Activated T-helper 1 cell treated with anti-CD3 and anti-CD28 coated beads, Interleukin-12 subunit alpha, Interleukin-12 subunit beta, Interleukin-2, Interleukin-4 antibody, amounts not matched to agents 30 ng/mL and 10 ng/mL and 1 ng/mL, durations not matched to agents 14 hours and 24 hours and 36 hours (primary cell): ENCODE results near the gene GLRA1. TPM values are rescaled to one million over a fixed set of nuclear protein-coding genes. Genes with fewer than 3 reads are reported as not detected.
"Not testable (repeated sequence)": the region's sequence is repeated elsewhere in the genome, so short reads cannot be mapped to it uniquely, and the experiment has no call there.

ENCODE experiments used
- DNase-seq: peaks from one replicate; pipeline ENCODE4 v3.0.0; 2021; ENCODE audit warnings: low spot score
- H3K27ac Mint-ChIP-seq: one replicate; pipeline ENCODE4 v1.8.0; 2021; ENCODE audit warnings: mild to moderate bottlenecking, mixed read lengths
- H3K27me3 Mint-ChIP-seq: one replicate; pipeline ENCODE4 v1.8.0; 2022; ENCODE audit warnings: mild to moderate bottlenecking, moderate library complexity, mixed read lengths; ENCODE audit not compliant: insufficient read depth
- H3K36me3 Mint-ChIP-seq: one replicate; pipeline ENCODE4 v1.8.0; 2021; ENCODE audit warnings: low read depth, mixed read lengths
- H3K4me1 Mint-ChIP-seq: one replicate; pipeline ENCODE4 v1.8.0; 2021; ENCODE audit warnings: low read depth, mixed read lengths
- H3K4me3 Mint-ChIP-seq: one replicate; pipeline ENCODE4 v1.8.0; 2021; ENCODE audit warnings: mild to moderate bottlenecking, moderate library complexity, mixed read lengths
- H3K9me3 Mint-ChIP-seq: one replicate; pipeline ENCODE4 v1.8.0; 2021; ENCODE audit warnings: mixed read lengths
- intact Hi-C: fragments of 100-400 bp; cut with micrococcal nuclease; formaldehyde crosslinking; loops from one replicate; pipeline ENCODE4 v1.15.1; 2024
- total RNA-seq: library from RNA; stranded (reverse); gene quantifications from 2 replicates; pipeline ENCODE4 v1.2.3, GENCODE V29; 2022

Gene GLRA1
- total RNA-seq, 1 donor from 2014 or later: not detected

GRCh38 chr5:151868451-151868850, 56.2 kb downstream of the GLRA1 start:
- H3K36me3 Mint-ChIP-seq: no peaks in the 10 kb centered on the region
- no peak overlapping the region for H3K27ac Mint-ChIP-seq
- intact Hi-C loops: no loop called here
- H3K4me3 Mint-ChIP-seq: no peak overlapping the region
- no peaks in the 10 kb centered on the region for H3K9me3 Mint-ChIP-seq
- DNase-seq: no peak
- no peaks in the 10 kb centered on the region for H3K27me3 Mint-ChIP-seq
- H3K4me1 Mint-ChIP-seq: no peaks in the 10 kb centered on the region

- Mint-ChIP-seq H3K9me3 (no peaks in the 10 kb centered on the region), H3K27me3 (no peaks in the 10 kb centered on the region), H3K36me3 (no peaks in the 10 kb centered on the region), H3K27ac (no peak overlapping the region), H3K4me1 (no peaks in the 10 kb centered on the region), H3K4me3 (no peak overlapping the region)
- intact Hi-C loops: no loop called here
- no peak for DNase-seq
Measured at GRCh38 chr5:151864061-151864748, 60.4 kb downstream of the GLRA1 start.

DNA sequence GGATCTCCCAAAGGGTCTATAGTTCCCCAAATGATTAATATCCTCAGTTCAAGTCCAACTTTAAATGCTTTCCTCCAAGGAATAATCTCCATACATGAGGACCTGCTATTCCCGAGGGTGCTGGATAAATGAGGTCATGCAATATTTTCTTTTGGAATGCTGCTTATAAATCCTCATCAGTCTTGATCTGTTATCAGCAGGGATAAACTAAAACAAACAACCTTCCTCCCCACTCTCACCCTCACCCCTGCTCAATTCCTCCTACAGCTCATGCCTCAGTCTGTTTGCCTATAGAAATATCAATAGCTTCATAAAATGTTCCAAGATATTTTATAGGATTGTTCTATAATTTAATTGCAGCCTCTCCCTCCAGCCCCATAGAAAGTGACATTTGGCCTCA, 61.1 kb downstream of the GLRA1 start:
- Mint-ChIP-seq H3K27ac (no peak overlapping the region), H3K27me3 (no peaks in the 10 kb centered on the region), H3K36me3 (no peaks in the 10 kb centered on the region), H3K9me3 (no peaks in the 10 kb centered on the region), H3K4me3 (no peak overlapping the region), H3K4me1 (no peaks in the 10 kb centered on the region)
- intact Hi-C loops: no loop called here
- DNase-seq: no peak

DNA sequence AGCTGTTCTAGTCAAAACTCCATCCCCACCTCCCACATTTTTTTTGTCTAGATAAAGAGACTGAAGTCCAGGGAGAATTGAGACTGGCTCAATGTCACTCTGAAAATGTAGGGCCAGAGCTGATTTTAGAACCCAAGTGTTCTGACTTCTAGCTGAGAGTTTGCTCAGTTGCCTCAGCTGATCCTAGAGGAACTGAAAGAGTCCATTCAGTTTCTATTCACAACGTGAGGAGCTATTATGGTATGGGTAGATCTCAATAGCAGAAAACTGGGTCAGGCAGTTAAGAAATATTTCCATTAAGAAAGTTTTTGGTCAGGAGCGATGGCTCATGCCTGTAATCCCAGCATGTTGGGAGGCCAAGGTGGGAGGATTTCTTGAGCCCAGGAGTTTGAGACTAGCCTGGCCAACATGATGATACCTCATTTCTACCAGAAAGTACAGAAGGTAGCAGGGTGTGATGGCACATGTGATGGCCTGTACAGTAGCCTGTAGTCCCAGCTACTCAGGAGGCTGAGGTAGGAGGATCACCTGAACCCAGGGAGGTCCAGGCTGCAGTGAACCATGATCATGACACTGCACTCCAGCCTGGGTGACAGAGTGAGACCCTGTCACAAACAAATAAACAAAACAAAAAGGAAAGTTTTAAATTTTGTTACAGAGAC, 61.7 kb downstream of the GLRA1 start:
- Mint-ChIP-seq H3K4me3 (no peak overlapping the region), H3K9me3 (no peaks in the 10 kb centered on the region), H3K36me3 (no peaks in the 10 kb centered on the region), H3K27me3 (no peaks in the 10 kb centered on the region), H3K27ac (no peak overlapping the region), H3K4me1 (no peaks in the 10 kb centered on the region)
- DNase-seq: no peak
- intact Hi-C loops: no loop called here

GRCh38 chr5:151860867-151861266, 63.8 kb downstream of the GLRA1 start:
- DNase-seq, H3K36me3 Mint-ChIP-seq, intact Hi-C loops, H3K27me3 Mint-ChIP-seq, H3K27ac Mint-ChIP-seq, H3K4me1 Mint-ChIP-seq, H3K9me3 Mint-ChIP-seq, H3K4me3 Mint-ChIP-seq: not testable (repeated sequence)

- Mint-ChIP-seq H3K36me3 (no peaks in the 10 kb centered on the region), H3K9me3 (no peaks in the 10 kb centered on the region), H3K27ac (no peak overlapping the region), H3K4me3 (no peak overlapping the region), H3K4me1 (no peaks in the 10 kb centered on the region), H3K27me3 (no peaks in the 10 kb centered on the region)
- no peak for DNase-seq
- intact Hi-C loops: no loop called here
Measured at GRCh38 chr5:151856861-151857260, 67.8 kb downstream of the GLRA1 start.

DNA sequence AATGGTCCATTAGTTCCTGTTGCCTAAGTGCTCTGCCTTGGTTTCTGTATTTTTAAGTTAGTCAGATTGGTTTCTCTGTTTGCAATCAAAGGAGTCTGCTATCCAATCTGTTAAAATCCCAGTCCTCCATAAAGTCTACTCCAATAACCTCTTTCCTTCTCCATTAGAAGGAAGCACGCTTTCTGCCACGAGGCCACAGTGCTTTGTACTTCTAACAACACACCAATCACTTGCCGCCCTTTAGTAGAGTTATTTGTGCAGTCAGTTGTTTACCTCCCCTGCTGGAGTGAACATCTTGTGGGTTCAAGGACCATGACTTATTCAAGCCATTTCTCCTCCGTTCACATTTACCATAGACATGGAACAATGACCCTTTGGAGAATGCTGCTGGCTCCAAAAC, 69.0 kb downstream of the GLRA1 start:
- no peaks in the 10 kb centered on the region for H3K4me1 Mint-ChIP-seq
- no peak overlapping the region for H3K4me3 Mint-ChIP-seq
- H3K27ac Mint-ChIP-seq: no peak overlapping the region
- no peak for DNase-seq
- intact Hi-C loops: no loop called here
- H3K36me3 Mint-ChIP-seq: no peaks in the 10 kb centered on the region
- H3K9me3 Mint-ChIP-seq: no peaks in the 10 kb centered on the region
- no peaks in the 10 kb centered on the region for H3K27me3 Mint-ChIP-seq

GRCh38 chr5:151847871-151848270, 76.8 kb downstream of the GLRA1 start:
- no peak for DNase-seq
- intact Hi-C loops: no loop called here
- no peaks in the 10 kb centered on the region for H3K9me3 Mint-ChIP-seq
- no peak overlapping the region for H3K4me3 Mint-ChIP-seq
- H3K36me3 Mint-ChIP-seq: no peaks in the 10 kb centered on the region
- H3K4me1 Mint-ChIP-seq: no peaks in the 10 kb centered on the region
- no peaks in the 10 kb centered on the region for H3K27me3 Mint-ChIP-seq
- no peak overlapping the region for H3K27ac Mint-ChIP-seq

GRCh38 chr5:151846765-151847164, 77.9 kb downstream of the GLRA1 start:
- Mint-ChIP-seq H3K27me3 (peaks cover 2% of the 10 kb centered on the region), H3K4me1 (no peaks in the 10 kb centered on the region)

DNA sequence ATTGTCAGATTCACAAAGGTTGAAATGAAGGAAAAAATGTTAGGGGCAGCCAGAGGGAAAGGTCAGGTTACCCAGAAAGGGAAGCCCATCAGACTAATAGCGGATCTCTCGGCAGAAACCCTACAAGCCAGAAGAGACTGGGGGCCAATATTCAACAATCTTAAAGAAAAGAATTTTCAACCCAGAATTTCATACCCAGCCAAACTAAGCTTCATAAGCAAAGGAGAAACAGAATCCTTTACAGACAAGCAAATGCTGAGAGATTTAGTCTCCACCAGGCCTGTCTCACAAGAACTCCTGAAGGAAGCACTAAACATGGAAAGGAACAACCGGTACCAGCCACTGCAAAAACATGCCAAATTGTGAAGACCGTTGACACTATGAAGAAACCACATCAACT, 91.8 kb downstream of the GLRA1 start:
- intact Hi-C loops: not testable (repeated sequence)

More at GRCh38 chr5:151846765-151847164, 77.9 kb downstream of the GLRA1 start:
- Mint-ChIP-seq H3K4me3 (no peak overlapping the region), H3K36me3 (no peaks in the 10 kb centered on the region), H3K27ac (no peak overlapping the region), H3K9me3 (no peaks in the 10 kb centered on the region)
- intact Hi-C loops: no loop called here
- no peak for DNase-seq

DNA sequence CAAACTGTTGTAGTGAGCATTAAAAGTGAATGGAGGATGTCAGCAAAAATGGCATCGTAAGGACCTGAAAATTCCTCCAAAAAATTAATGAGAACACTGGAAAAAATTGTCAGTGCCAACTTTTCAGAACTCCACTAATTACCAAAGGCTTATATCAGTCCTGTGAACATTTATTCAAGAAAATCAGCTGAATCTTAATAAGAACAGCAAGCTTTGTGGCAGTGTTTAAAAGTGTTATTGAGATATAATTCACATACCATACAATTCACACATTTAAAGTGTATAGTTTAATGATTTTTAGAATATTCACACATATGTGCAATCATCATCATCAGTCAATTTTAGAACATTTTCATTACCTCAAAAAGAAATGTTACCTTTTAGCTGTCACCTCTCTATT, 95.3 kb downstream of the GLRA1 start:
- no peak overlapping the region for H3K27ac Mint-ChIP-seq
- H3K4me1 Mint-ChIP-seq: no peaks in the 10 kb centered on the region
- H3K27me3 Mint-ChIP-seq: no peaks in the 10 kb centered on the region
- H3K4me3 Mint-ChIP-seq: no peak overlapping the region
- peaks cover 16% of the 10 kb centered on the region for H3K36me3 Mint-ChIP-seq
- intact Hi-C loops: no loop called here
- DNase-seq: no peak
- peaks cover 26% of the 10 kb centered on the region for H3K9me3 Mint-ChIP-seq

More for the DNA sequence above, 91.8 kb downstream of the GLRA1 start:
- H3K4me3 Mint-ChIP-seq, H3K4me1 Mint-ChIP-seq, DNase-seq, H3K27me3 Mint-ChIP-seq, H3K27ac Mint-ChIP-seq: not testable (repeated sequence)
- Mint-ChIP-seq H3K36me3 (peaks cover 13% of the 10 kb centered on the region), H3K9me3 (peaks cover 53% of the 10 kb centered on the region)

DNA sequence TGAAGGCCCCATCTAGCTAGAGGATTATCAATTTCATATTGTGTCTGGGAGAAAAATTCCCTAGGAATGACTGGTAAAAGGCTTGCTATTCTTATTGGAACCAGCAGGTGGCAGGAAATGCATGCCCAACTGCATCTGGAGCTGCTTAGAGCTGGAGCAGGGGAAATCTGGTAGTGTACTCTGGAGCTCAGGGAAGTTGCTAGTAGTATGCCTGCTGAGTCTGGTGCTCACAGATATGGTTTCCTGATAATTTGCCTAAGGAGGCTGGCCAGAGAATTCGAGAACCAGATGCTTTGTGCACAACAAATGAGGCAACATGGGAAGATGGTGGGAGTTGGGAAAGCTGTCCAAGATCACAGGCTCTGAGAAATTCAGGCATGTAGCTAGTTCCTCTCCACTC, 99.2 kb downstream of the GLRA1 start:
- intact Hi-C loops: loop anchor here (1.0 kb wide), 1 partner anchor 318 kb away; no protein-coding TSS in a partner anchor
- DNase-seq: no peak
- no peaks in the 10 kb centered on the region for H3K27me3 Mint-ChIP-seq

GRCh38 chr5:151822141-151822540, 102.5 kb downstream of the GLRA1 start:
- Mint-ChIP-seq H3K4me1 (no peaks in the 10 kb centered on the region), H3K36me3 (peaks cover 8% of the 10 kb centered on the region), H3K27ac (no peak overlapping the region), H3K27me3 (no peaks in the 10 kb centered on the region), H3K9me3 (no peaks in the 10 kb centered on the region), H3K4me3 (no peak overlapping the region)
- intact Hi-C loops: no loop called here
- DNase-seq: no peak

More for the DNA sequence above, 99.2 kb downstream of the GLRA1 start:
- Mint-ChIP-seq H3K9me3 (no peaks in the 10 kb centered on the region), H3K4me3 (no peak overlapping the region), H3K36me3 (peaks cover 8% of the 10 kb centered on the region), H3K4me1 (no peaks in the 10 kb centered on the region), H3K27ac (no peak overlapping the region)
